ENCODE data around the gene TMEM31. TPM values are rescaled to one million over a fixed set of nuclear protein-coding genes. Genes with fewer than 3 reads are reported as not detected.

Gene TMEM31
- total and polyA plus RNA-seq, 2 of the 4 experiments (the other 2 are of a cell fraction) = 0.17 TPM; not detected in 1

DNA sequence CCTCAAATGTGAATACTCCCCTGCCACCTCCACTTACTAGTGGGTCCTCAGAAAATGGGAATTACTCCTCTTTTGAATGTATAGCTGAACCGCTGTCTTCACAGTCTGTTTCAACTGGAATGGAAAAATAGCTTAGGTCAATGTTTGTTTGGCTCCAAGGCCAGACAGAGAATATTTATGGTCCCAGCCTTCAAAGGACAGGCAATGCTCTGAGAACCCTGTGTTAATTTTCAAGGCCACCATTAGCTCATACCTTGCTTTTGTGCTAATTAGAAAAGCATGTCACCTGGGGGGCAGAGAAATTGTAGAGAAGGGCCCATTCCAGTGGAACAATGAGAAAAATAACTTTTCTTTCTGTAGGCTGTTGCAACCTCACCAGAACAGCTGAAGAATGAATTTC is 19.6 kb upstream of the TMEM31 start:
- Histone ChIP-seq H4K5ac (ENCODE audit: low read depth, low read length) (no peak overlapping the region), H3K9ac (ENCODE audit: low read depth, low read length) (no peak overlapping the region), H2AK9ac (replicated peaks; ENCODE audit: low read depth, low read length, poor library complexity) (peak overlapping the region; percentile 29), H2BK20ac (ENCODE audit: low read depth, low read length) (no peak overlapping the region), H3K4me3 (ENCODE audit: insufficient read depth, low read depth, low read length) (no peak overlapping the region), H2BK15ac (ENCODE audit: low read depth, low read length) (no peak overlapping the region), H2BK5ac (ENCODE audit: low read depth, low read length, poor library complexity, severe bottlenecking) (no peak overlapping the region), H3K56ac (ENCODE audit: extremely low read depth, insufficient read depth, low read length) (no peak overlapping the region), H3K14ac (replicated peaks; ENCODE audit: low read depth, low read length) (no peak overlapping the region), H4K20me1 (ENCODE audit: insufficient read depth, low read length) (0 out of 2 replicates have a peak, but pooled peaks cover 2% of the 10 kb centered on the region), H3K4me1 (ENCODE audit: control insufficient read depth, insufficient read depth, low read length) (no peaks in the 10 kb centered on the region), H4K91ac (ENCODE audit: insufficient read depth, low read depth, low read length) (no peak overlapping the region), H3K4me2 (ENCODE audit: low read depth, low read length) (no peak overlapping the region), H3K9me1 (ENCODE audit: insufficient read depth, low read length) (no peaks in the 10 kb centered on the region), H2AFZ (replicated peaks; ENCODE audit: low read length, poor library complexity) (no peak overlapping the region), H3K18ac (ENCODE audit: low read depth, low read length) (no peak overlapping the region), H3K36me3 (ENCODE audit: control insufficient read depth, insufficient read depth, low read length) (no peaks in the 10 kb centered on the region), H2BK120ac (ENCODE audit: low read depth, low read length) (no peak overlapping the region), H3K27me3 (ENCODE audit: control insufficient read depth, insufficient read depth, low read length) (peaks cover 11% of the 10 kb centered on the region), H2AK5ac (ENCODE audit: low read depth, low read length) (no peak overlapping the region), H4K8ac (ENCODE audit: low read depth in 2 of 2, low read length in 2 of 2) (no peak overlapping the region), H3K23ac (ENCODE audit: low read depth, low read length) (no peak overlapping the region), H3K4ac (ENCODE audit: low read depth, low read length) (no peak overlapping the region), H3K9me3 (ENCODE audit: control insufficient read depth, insufficient read depth, low read length) (no peaks in the 10 kb centered on the region), H3K79me1 (ENCODE audit: low read depth in 1 of 2, low read length in 2 of 2) (no peaks in the 10 kb centered on the region), H3K27ac (ENCODE audit: insufficient read depth, low read length) (no peak overlapping the region)
- BruUV-seq (replicated peaks) = no TSS peak
- POLR2A ChIA-PET (ENCODE audit: unreplicated experiment) = no interaction called here
- dilution Hi-C loops (cut with HindIII; ENCODE audit: low sequenced_read_pairs, unreplicated experiment) = no loop called here
- intact Hi-C loops (cut with micrococcal nuclease) = no loop called here
- CTCF ChIA-PET = no interaction called here
- DNase-seq (no peak), ATAC-seq (ENCODE audit: low read depth) (no peak)
- no CpG with 5 or more reads among the region's 1 CpG for WGBS, 2 experiments (ENCODE audit: extremely low coverage in 2 of 2, insufficient read length in 1 of 2)
- in situ Hi-C loops (cut with MboI; ENCODE audit: low sequenced_read_pairs) = loop anchor here (10.0 to 25.0 kb wide), 2 partner anchors 114 to 446 kb away; no protein-coding TSS in a partner anchor
- TF ChIP-seq RFX5 (IDR thresholded peaks at IDR 0.05; ENCODE audit: low read depth, low read length) (no peak), ELK1 (IDR thresholded peaks at IDR 0.05; ENCODE audit: borderline replicate concordance, low read depth, low read length) (no peak), MAZ (IDR thresholded peaks at IDR 0.05; ENCODE audit: borderline replicate concordance, low read depth, low read length) (no peak), MAFK (IDR thresholded peaks at IDR 0.05; ENCODE audit: low read depth, low read length) (no peak), BHLHE40 (IDR thresholded peaks at IDR 0.05; ENCODE audit: low read depth, low read length) (no peak), CHD1 (IDR thresholded peaks at IDR 0.05; ENCODE audit: low read depth, low read length) (no peak), CEBPB (IDR thresholded peaks at IDR 0.05; ENCODE audit: low read depth, low read length) (no peak), MXI1 (IDR thresholded peaks at IDR 0.05; ENCODE audit: borderline replicate concordance, low read depth, low read length) (no peak), POLR2A (IDR thresholded peaks at IDR 0.05; ENCODE audit: low read depth, low read length) (no peak), RCOR1 (IDR thresholded peaks at IDR 0.05; ENCODE audit: insufficient replicate concordance, low read length) (no peak), FOS (IDR thresholded peaks at IDR 0.05; ENCODE audit: low read depth, low read length) (no peak), RAD21 (IDR thresholded peaks at IDR 0.05; ENCODE audit: low read length) (no peak), NFE2L2 (IDR thresholded peaks at IDR 0.05; ENCODE audit: low read depth, low read length) (no peak), SMC3 (IDR thresholded peaks at IDR 0.05; ENCODE audit: low read depth, low read length) (no peak)
- TF ChIP-seq, protein P1, sequence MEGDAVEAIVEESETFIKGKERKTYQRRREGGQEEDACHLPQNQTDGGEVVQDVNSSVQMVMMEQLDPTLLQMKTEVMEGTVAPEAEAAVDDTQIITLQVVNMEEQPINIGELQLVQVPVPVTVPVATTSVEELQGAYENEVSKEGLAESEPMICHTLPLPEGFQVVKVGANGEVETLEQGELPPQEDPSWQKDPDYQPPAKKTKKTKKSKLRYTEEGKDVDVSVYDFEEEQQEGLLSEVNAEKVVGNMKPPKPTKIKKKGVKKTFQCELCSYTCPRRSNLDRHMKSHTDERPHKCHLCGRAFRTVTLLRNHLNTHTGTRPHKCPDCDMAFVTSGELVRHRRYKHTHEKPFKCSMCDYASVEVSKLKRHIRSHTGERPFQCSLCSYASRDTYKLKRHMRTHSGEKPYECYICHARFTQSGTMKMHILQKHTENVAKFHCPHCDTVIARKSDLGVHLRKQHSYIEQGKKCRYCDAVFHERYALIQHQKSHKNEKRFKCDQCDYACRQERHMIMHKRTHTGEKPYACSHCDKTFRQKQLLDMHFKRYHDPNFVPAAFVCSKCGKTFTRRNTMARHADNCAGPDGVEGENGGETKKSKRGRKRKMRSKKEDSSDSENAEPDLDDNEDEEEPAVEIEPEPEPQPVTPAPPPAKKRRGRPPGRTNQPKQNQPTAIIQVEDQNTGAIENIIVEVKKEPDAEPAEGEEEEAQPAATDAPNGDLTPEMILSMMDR (conservative IDR thresholded peaks at IDR 0.05; ENCODE audit: low read depth, low read length) = no peak
- TF ChIP-seq, protein P2, sequence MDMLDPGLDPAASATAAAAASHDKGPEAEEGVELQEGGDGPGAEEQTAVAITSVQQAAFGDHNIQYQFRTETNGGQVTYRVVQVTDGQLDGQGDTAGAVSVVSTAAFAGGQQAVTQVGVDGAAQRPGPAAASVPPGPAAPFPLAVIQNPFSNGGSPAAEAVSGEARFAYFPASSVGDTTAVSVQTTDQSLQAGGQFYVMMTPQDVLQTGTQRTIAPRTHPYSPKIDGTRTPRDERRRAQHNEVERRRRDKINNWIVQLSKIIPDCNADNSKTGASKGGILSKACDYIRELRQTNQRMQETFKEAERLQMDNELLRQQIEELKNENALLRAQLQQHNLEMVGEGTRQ (IDR thresholded peaks at IDR 0.05; ENCODE audit: low read depth, low read length) = no peak

Data from IMR-90 (cell line).